ENCODE data around the gene TTC39B. TPM values are rescaled to one million over a fixed set of nuclear protein-coding genes. Genes with fewer than 3 reads are reported as not detected.

TTC39B gene
- total RNA-seq, 1 donor from 2014 or later, result 7.0 TPM

- H3K79me2 ChIP-seq (ENCODE audit: insufficient read depth, low read length), result no peaks in the 10 kb centered on the region
- H3K4me1 ChIP-seq (ENCODE audit: insufficient read depth, low read length), result peaks cover 36% of the 10 kb centered on the region
- no peak overlapping the region for H3K9ac ChIP-seq (ENCODE audit: low read length)
- peaks cover 2% of the 10 kb centered on the region for H3K36me3 Mint-ChIP-seq (ENCODE audit: low read depth, unreplicated experiment)
- peaks cover 24% of the 10 kb centered on the region for H3K4me1 Mint-ChIP-seq (ENCODE audit: low read depth, unreplicated experiment)
- FAIRE-seq, result no peak
- H3K27me3 ChIP-seq (ENCODE audit: insufficient read depth, low read length), result no peaks in the 10 kb centered on the region
- H3K4me2 ChIP-seq (ENCODE audit: low read length), result peak overlapping the region; percentile 33
- no peaks in the 10 kb centered on the region for H4K20me1 ChIP-seq (ENCODE audit: insufficient read depth, low read length)
- H3K27ac ChIP-seq (ENCODE audit: low read depth, low read length), result peak overlapping the region; percentile 4
- H3K36me3 ChIP-seq (ENCODE audit: insufficient read depth, low read length), result no peaks in the 10 kb centered on the region
- H3K27me3 Mint-ChIP-seq (ENCODE audit: low read depth, unreplicated experiment), result no peaks in the 10 kb centered on the region
- TF ChIP-seq, protein P1, sequence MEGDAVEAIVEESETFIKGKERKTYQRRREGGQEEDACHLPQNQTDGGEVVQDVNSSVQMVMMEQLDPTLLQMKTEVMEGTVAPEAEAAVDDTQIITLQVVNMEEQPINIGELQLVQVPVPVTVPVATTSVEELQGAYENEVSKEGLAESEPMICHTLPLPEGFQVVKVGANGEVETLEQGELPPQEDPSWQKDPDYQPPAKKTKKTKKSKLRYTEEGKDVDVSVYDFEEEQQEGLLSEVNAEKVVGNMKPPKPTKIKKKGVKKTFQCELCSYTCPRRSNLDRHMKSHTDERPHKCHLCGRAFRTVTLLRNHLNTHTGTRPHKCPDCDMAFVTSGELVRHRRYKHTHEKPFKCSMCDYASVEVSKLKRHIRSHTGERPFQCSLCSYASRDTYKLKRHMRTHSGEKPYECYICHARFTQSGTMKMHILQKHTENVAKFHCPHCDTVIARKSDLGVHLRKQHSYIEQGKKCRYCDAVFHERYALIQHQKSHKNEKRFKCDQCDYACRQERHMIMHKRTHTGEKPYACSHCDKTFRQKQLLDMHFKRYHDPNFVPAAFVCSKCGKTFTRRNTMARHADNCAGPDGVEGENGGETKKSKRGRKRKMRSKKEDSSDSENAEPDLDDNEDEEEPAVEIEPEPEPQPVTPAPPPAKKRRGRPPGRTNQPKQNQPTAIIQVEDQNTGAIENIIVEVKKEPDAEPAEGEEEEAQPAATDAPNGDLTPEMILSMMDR (IDR thresholded peaks at IDR 0.05; ENCODE audit: insufficient read depth, low read depth, low read length), result no peak
- no peak for TF ChIP-seq EZH2 (IDR thresholded peaks at IDR 0.05; ENCODE audit: insufficient read depth, low read length)
- H2AFZ ChIP-seq (ENCODE audit: low read depth, low read length), result no peak overlapping the region
- H3K9me3 Mint-ChIP-seq (ENCODE audit: unreplicated experiment), result no peaks in the 10 kb centered on the region
- no peak overlapping the region for H3K4me3 Mint-ChIP-seq (ENCODE audit: unreplicated experiment)
- H3K9me3 ChIP-seq (ENCODE audit: insufficient read depth, low read depth, low read length), result no peaks in the 10 kb centered on the region
- DNase-seq (ENCODE audit: low read depth), result peak; percentile 25
- H3K27ac Mint-ChIP-seq (ENCODE audit: unreplicated experiment), result no peak overlapping the region
- H3K4me3 ChIP-seq (ENCODE audit: insufficient read depth, low read depth, low read length), result no peak overlapping the region
Observed at GRCh38 chr9:15246708-15247107, 60.3 kb downstream of the TTC39B start.

GRCh38 chr9:15246243-15246642, 60.8 kb downstream of the TTC39B start:
- no peak for DNase-seq (ENCODE audit: low read depth)
- no peaks in the 10 kb centered on the region for H3K36me3 ChIP-seq (ENCODE audit: insufficient read depth, low read length)
- H4K20me1 ChIP-seq (ENCODE audit: insufficient read depth, low read length), result no peaks in the 10 kb centered on the region
- H2AFZ ChIP-seq (ENCODE audit: low read depth, low read length), result no peak overlapping the region
- H3K27me3 ChIP-seq (ENCODE audit: insufficient read depth, low read length), result no peaks in the 10 kb centered on the region
- H3K79me2 ChIP-seq (ENCODE audit: insufficient read depth, low read length), result no peaks in the 10 kb centered on the region
- no peak overlapping the region for H3K9ac ChIP-seq (ENCODE audit: low read length)
- no peaks in the 10 kb centered on the region for H3K9me3 ChIP-seq (ENCODE audit: insufficient read depth, low read depth, low read length)
- H3K4me1 ChIP-seq (ENCODE audit: insufficient read depth, low read length), result peaks cover 36% of the 10 kb centered on the region
- Mint-ChIP-seq H3K4me3 (ENCODE audit: unreplicated experiment) (no peak overlapping the region), H3K27ac (ENCODE audit: unreplicated experiment) (no peak overlapping the region), H3K4me1 (ENCODE audit: low read depth, unreplicated experiment) (peaks cover 24% of the 10 kb centered on the region), H3K9me3 (ENCODE audit: unreplicated experiment) (no peaks in the 10 kb centered on the region), H3K36me3 (ENCODE audit: low read depth, unreplicated experiment) (peaks cover 2% of the 10 kb centered on the region), H3K27me3 (ENCODE audit: low read depth, unreplicated experiment) (no peaks in the 10 kb centered on the region)
- peak overlapping the region; percentile 33 for H3K4me2 ChIP-seq (ENCODE audit: low read length)
- peak overlapping the region; percentile 1 for H3K27ac ChIP-seq (ENCODE audit: low read depth, low read length)
- no peak overlapping the region for H3K4me3 ChIP-seq (ENCODE audit: insufficient read depth, low read depth, low read length)
- TF ChIP-seq, protein P1 (IDR thresholded peaks at IDR 0.05; ENCODE audit: insufficient read depth, low read depth, low read length), result no peak
- no peak for TF ChIP-seq EZH2 (IDR thresholded peaks at IDR 0.05; ENCODE audit: insufficient read depth, low read length)
- no peak for FAIRE-seq

- H3K4me3 ChIP-seq (ENCODE audit: insufficient read depth, low read depth, low read length), result no peak overlapping the region
- no peak overlapping the region for H3K27ac ChIP-seq (ENCODE audit: low read depth, low read length)
- Mint-ChIP-seq H3K9me3 (ENCODE audit: unreplicated experiment) (no peaks in the 10 kb centered on the region), H3K36me3 (ENCODE audit: low read depth, unreplicated experiment) (peaks cover 2% of the 10 kb centered on the region), H3K27me3 (ENCODE audit: low read depth, unreplicated experiment) (no peaks in the 10 kb centered on the region), H3K4me1 (ENCODE audit: low read depth, unreplicated experiment) (peaks cover 14% of the 10 kb centered on the region), H3K4me3 (ENCODE audit: unreplicated experiment) (no peak overlapping the region), H3K27ac (ENCODE audit: unreplicated experiment) (no peak overlapping the region)
- no peaks in the 10 kb centered on the region for H4K20me1 ChIP-seq (ENCODE audit: insufficient read depth, low read length)
- no peak overlapping the region for H2AFZ ChIP-seq (ENCODE audit: low read depth, low read length)
- no peak overlapping the region for H3K9ac ChIP-seq (ENCODE audit: low read length)
- H3K9me3 ChIP-seq (ENCODE audit: insufficient read depth, low read depth, low read length), result no peaks in the 10 kb centered on the region
- peak; percentile 48 for DNase-seq (ENCODE audit: low read depth)
- H3K36me3 ChIP-seq (ENCODE audit: insufficient read depth, low read length), result no peaks in the 10 kb centered on the region
- TF ChIP-seq, protein P1 (IDR thresholded peaks at IDR 0.05; ENCODE audit: insufficient read depth, low read depth, low read length), result no peak
- no peak for TF ChIP-seq EZH2 (IDR thresholded peaks at IDR 0.05; ENCODE audit: insufficient read depth, low read length)
- H3K79me2 ChIP-seq (ENCODE audit: insufficient read depth, low read length), result no peaks in the 10 kb centered on the region
- no peak for FAIRE-seq
- H3K27me3 ChIP-seq (ENCODE audit: insufficient read depth, low read length), result no peaks in the 10 kb centered on the region
- H3K4me2 ChIP-seq (ENCODE audit: low read length), result peak overlapping the region; percentile 25
- H3K4me1 ChIP-seq (ENCODE audit: insufficient read depth, low read length), result peaks cover 30% of the 10 kb centered on the region
Observed at GRCh38 chr9:15244001-15244441, 63.0 kb downstream of the TTC39B start.
